ENCODE data around the gene ALKAL2.

ALKAL2 gene

GRCh38 chr2:269356-270030, 18.4 kb downstream of the ALKAL2 start:
- DNase-seq, result no peak

- no peak for DNase-seq
Observed at GRCh38 chr2:268323-268722, 19.6 kb downstream of the ALKAL2 start.

GRCh38 chr2:264493-265468, 23.1 kb downstream of the ALKAL2 start, which contains the start of gene ACP1:
Gene ACP1 (plus strand): TSS chr2:264947. CDS start chr2:264965, 18 bp downstream.
- peak; percentile 96 for DNase-seq

GRCh38 chr2:263774-264492, 24.0 kb downstream of the ALKAL2 start, which contains the start of gene SH3YL1:
Gene SH3YL1 (minus strand): TSS chr2:264032. CDS start chr2:263984, 48 bp downstream.
- peak; percentile 59 for DNase-seq

GRCh38 chr2:263022-263738, 24.7 kb downstream of the ALKAL2 start:
- DNase-seq, result no peak

DNA sequence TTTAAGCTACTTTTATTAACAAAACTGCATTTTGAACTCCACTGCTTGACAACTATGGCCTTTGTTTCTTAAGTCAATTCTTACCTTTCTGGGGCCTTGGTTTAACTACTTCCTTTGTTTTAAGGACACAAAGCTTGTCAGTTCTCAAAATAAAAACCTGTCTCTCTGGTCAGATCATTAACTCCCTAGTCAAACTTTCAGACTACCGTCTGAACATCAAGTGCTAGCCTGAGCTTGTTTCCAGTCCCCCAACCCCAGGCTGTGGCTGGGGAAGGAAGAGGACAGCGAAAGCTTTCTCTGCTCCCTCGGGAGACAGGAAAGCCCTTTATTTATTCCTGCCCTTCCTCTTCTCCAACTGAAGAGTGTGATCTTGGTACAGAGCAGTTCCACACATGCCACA, 25.8 kb downstream of the ALKAL2 start:
- DNase-seq, result no peak

GRCh38 chr2:260507-261161, 27.3 kb downstream of the ALKAL2 start:
- DNase-seq, result no peak

GRCh38 chr2:259789-260331, 28.0 kb downstream of the ALKAL2 start:
- no peak for DNase-seq

- no peak for DNase-seq
Observed at GRCh38 chr2:258933-259332, 29.0 kb downstream of the ALKAL2 start.

- DNase-seq, result no peak
Observed at GRCh38 chr2:257842-258241, 30.0 kb downstream of the ALKAL2 start.

DNA sequence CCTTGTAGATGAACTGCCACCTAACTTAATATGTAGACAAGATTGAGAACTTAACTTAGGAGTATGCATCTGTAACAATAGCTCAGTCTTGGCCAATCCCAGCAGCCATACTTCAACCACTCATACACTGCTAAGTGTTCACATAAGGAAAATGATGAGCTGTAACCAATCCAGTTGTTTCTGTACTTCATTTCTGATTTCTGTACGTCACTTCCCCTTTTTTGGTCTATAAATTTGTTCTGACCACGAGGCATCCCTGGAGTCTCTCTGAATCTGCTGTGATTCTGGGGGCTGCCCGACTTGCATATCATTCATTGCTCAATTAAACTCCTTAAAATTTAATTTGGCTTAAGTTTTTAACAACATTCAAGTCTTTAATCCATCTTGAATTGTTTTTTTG, 30.5 kb downstream of the ALKAL2 start:
- no peak for DNase-seq

DNA sequence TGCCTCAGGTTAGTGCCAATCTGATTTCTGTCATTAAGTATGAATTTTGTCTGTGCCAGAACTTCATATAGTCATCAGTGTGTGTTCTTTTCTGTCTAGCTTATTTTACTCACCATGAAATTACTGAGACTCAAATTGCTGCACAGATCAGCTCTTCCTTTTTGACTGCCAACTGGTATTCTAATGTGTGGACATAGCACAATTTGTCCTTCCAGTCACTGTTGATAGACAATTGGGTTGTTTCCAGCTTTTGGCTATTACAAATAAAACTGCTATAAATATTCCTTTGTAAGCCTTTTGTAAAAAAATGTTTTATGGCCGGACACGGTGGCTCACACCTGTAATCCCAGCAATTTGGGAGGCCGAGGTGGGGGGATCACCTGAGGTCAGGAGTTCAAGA, 31.8 kb downstream of the ALKAL2 start:
- DNase-seq, result no peak

DNA sequence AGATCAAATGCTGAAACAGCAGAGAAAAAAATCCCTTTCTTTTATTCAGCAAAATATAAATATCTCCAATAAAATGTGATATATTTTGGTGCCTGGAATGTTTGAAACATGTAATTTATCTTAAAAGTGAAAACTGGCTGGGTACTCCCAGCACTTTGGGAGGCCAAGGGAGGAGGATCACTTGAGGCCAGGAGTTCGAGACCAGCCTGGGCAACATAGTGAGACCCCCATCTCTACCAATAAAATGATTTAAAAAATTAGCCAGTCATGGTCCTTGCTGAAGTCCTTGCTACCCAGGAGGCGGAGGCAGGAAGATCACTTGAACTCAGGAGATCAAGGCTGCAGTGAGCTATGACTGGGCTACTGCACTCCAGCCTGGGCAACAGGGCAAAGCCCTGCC, 32.7 kb downstream of the ALKAL2 start:
- DNase-seq, result no peak

- no peak for DNase-seq
Observed at GRCh38 chr2:254241-254640, 33.6 kb downstream of the ALKAL2 start.

DNA sequence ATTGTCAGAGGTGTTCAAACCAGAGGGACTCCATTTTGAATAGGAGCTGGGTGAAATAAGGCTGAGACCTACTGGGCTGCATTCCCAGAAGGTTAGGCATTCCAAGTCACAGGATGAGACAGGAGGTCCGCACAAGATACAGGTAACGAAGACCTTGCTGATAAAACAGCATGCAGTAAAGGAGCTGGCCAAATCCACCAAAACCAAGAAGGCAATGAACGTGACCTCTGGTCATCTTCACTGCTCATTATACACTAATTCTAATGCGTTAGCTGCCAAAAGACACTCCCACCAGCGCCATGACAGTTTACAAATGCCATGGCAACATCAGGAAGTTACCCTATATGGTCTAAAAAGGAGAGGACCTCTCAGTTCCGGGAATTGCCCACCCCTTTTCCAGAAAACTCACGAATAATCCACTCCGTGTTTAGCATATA, 34.7 kb downstream of the ALKAL2 start:
- DNase-seq, result no peak

DNA sequence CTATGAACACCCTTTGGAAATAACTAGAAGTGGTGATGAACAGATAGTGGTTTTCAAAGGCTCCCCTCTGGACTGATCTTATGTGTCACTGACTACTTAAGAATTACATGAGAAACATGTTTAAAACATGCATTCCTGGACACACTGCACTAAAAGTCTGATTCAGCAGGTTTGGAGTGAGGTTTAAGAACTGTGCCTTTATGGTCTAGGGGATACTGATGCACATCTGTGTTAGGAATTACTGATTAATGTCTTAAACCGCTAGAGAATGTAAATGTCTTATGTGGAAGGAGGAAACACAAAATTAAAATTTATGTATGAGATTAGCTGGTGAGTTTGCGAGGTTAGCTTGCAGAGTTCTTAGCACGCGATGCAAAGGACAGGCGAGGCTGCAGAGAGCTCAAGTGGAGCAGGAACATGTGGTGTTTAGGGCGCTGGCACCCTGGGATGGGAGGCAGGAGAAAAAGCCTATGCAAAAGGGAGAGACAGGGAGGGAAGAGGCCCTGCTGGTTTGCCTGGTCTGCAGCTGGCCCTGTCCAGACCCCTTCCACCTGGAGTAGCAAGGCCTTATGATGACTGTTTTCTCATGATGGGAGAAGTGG, 35.8 kb downstream of the ALKAL2 start:
- no peak for DNase-seq

DNA sequence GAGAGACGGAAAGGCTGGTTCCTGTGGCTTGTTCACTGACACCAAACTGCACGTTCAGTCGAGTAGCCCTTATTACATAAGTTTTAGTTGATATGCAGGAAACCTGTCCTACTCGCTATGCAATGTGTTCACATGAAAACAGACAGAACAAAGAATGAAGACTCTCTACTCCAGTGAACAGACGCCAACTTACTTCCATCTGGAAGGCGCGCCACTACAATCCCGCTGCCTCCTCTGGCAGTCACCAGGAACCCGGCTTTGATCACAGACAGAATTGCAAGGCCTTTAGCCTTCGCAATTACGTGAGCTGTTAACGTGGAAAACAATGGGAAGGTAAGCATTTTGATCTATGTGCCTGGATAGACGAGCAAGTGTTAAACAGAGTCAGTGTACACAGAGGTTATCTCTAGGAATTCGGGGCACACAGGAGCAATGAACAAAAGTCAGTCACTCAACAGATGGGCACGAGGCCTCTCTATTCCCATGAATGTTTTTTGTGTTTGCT, 38.3 kb downstream of the ALKAL2 start:
- DNase-seq, result no peak

DNA sequence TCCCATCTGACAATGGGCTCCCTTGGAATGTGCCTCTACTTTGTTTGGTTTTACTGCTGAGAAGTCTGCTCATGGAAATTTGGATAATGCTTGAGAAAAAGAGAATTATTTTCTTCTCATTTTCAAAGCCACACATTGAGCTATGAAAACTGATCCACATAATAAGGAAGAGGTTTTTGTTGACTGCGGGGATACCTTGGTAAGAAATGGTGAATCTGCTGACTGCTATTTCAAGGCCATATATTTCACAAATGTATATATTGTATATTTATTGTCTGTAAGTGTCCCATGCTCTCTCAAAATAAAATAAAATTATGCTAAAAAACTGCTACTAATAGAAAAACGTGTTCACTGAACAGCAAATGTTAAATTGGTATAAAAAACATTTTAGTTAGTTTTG, 39.2 kb downstream of the ALKAL2 start:
- DNase-seq, result no peak

- DNase-seq, result no peak
Observed at GRCh38 chr2:246489-247144, 41.3 kb downstream of the ALKAL2 start.

DNA sequence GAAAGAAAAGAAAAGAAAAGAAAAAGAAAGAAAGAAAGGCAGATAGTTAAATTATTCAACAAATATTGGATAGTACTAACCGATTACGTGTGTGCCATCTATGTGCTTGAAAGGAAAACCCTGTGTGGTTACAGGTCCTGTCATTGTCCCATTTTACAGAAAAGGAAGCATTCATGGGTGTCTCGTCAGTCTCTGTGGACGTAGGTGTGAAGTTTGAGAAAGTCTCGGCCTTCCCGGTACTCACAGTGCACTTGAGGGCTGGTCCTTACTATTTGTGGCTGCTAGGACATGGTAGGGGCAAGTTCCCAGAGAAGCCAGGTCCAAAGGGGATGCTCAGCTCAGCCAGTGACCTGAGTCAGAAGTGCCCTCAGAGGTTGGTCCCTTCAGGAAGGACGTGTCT, 43.3 kb downstream of the ALKAL2 start:
- no peak for DNase-seq

Data from activated naive CD4-positive, alpha-beta T cell treated with Interleukin-2 at 50 U/mL for 16 hours (primary cell).